GM12878 (cell line): ENCODE data around the gene CPLANE2. TPM values are rescaled to one million over a fixed set of nuclear protein-coding genes. Genes with fewer than 3 reads are reported as not detected.

Source experiments
- ATF7 ChIP-seq: fragments of 450-650 bp; IDR thresholded peaks from 2 replicates; pipeline ENCODE4 v1.6.1; 2016; ENCODE audit warnings: low read depth, mild to moderate bottlenecking
- ZBTB40 ChIP-seq: fragments of 450-650 bp; IDR thresholded peaks from 2 replicates; pipeline ENCODE4 v1.6.1; 2016; ENCODE audit warnings: mild to moderate bottlenecking, moderate library complexity, borderline replicate concordance
- ZNF592 ChIP-seq: fragments of 450-650 bp; IDR thresholded peaks from 2 replicates; pipeline ENCODE4 v1.6.1; 2017; ENCODE audit warnings: mild to moderate bottlenecking, moderate library complexity
- polyA plus RNA-seq, 11 experiments: library from polyadenylated mRNA; depleted of rRNA in 4 of 11; unstranded in 6 of 11; stranded (reverse) in 5 of 11; fragments of >200 nt; fragmentation: Nextera tagmentation in 4 of 11; fragmentation: Illumina TruSeq in 1 of 11; extraction: Ambion mirVana in 4 of 11; extraction: Trizol in 1 of 11; gene quantifications; 1 replicate in 1 of 11; 2 replicates in 10 of 11; pipeline versions ENCODE4 v1.2.1 to v1.2.3, GENCODE V29; 2011 to 2016; ENCODE audit warnings: inconsistent platforms in 2 of 11, missing spikeins in 2 of 11, low read depth in 1 of 11
- total RNA-seq, 4 experiments: library from RNA; depleted of rRNA in 3 of 4; stranded (reverse); fragments of >200 nt in 3 of 4; fragmentation: Illumina TruSeq in 1 of 4; extraction: Trizol in 1 of 4; gene quantifications; 2 replicates each; pipeline versions ENCODE4 v1.2.1 to v1.2.3, GENCODE V29; 2013 to 2021

Gene CPLANE2
- total and polyA plus RNA-seq, 10 of the 15 experiments (the other 5 are each of a cell fraction or from before 2014, with no cell fraction given) = 0.09 to 4.5 (median 2.3) TPM; not detected in 1

- no peak for TF ChIP-seq ZNF592
- no peak for TF ChIP-seq ATF7
- no peak for TF ChIP-seq ZBTB40
- TF ChIP-seq, all 136 proteins: peak for 0
Measured at GRCh38 chr1:16231331-16232315, 5.4 kb downstream of the CPLANE2 start (continued).
